ENCODE results near the gene E4F1. TPM values are rescaled to one million over a fixed set of nuclear protein-coding genes. Genes with fewer than 3 reads are reported as not detected.

Gene E4F1
- total and polyA plus RNA-seq, 2 of the 8 experiments (the other 6 are each of a cell fraction or from before 2014, with no cell fraction given), result 22.2 to 27.0 TPM

- ChIA-PET CTCF (ENCODE audit: partially characterized antibody) (no interaction called here), POLR2A (ENCODE audit: partially characterized antibody) (interaction anchor here (1.3 to 13.5 kb wide), 2 partner anchors 18 to 20 kb away, joined by 3 to 312 read pairs; partner anchors contain the start of gene TRAF7)
- H3K4me2 ChIP-seq (ENCODE audit: insufficient read depth in 1 of 2, low read depth in 2 of 2, low read length in 2 of 2), result no peak overlapping the region
These were observed 48.8 kb upstream of the E4F1 start for GRCh38 chr16:2174396-2175131.

More at GRCh38 chr16:2174396-2175131, 48.8 kb upstream of the E4F1 start:
- no peak overlapping the region for H2AK5ac ChIP-seq (ENCODE audit: low read depth, low read length)
- H3K9me3 ChIP-seq (ENCODE audit: insufficient read depth in 2 of 2, low read depth in 1 of 2, low read length in 1 of 2), result no peaks in the 10 kb centered on the region
- H3K36me3 ChIP-seq (ENCODE audit: control insufficient read depth in 2 of 4, insufficient read depth in 4 of 4, low read length in 3 of 4), result peaks cover 24 to 68% (median 34%) of the 10 kb centered on the region in 4 experiments
- H3K56ac ChIP-seq (replicated peaks; ENCODE audit: insufficient read length, low read depth, low read length), result no peak overlapping the region
- no peak overlapping the region for H2BK15ac ChIP-seq (ENCODE audit: low read length)
- H3K14ac ChIP-seq (ENCODE audit: insufficient read length), result no peak overlapping the region
- H2AFZ ChIP-seq (ENCODE audit: low read length), result no peak overlapping the region
- H2BK20ac ChIP-seq (ENCODE audit: low read length), result no peak overlapping the region
- DNase-seq (ENCODE audit: low read depth in 1 of 2, low spot score in 2 of 2) (no peak), FAIRE-seq (no peak)
- H2BK120ac ChIP-seq (replicated peaks; ENCODE audit: low read depth, low read length), result no peak overlapping the region
- H2BK5ac ChIP-seq (ENCODE audit: low read depth, low read length), result no peak overlapping the region
- H3K23me2 ChIP-seq (ENCODE audit: low read depth, low read length), result no peaks in the 10 kb centered on the region; the same call in 1 of the 2 replicates
- H3K9ac ChIP-seq (replicated peaks in 1 of 4; ENCODE audit: extremely low read depth in 1 of 4, low read depth in 3 of 4, low read length in 3 of 4), result no peak overlapping the region
- H4K20me1 ChIP-seq (replicated peaks in 1 of 2; ENCODE audit: control insufficient read depth in 1 of 2, insufficient read depth in 2 of 2, low read length in 2 of 2), result peaks cover 2 to 25% of the 10 kb centered on the region in 2 experiments
- H4K5ac ChIP-seq (ENCODE audit: insufficient read length, low read depth, low read length), result no peak overlapping the region
- TF ChIP-seq TBP (IDR thresholded peaks at IDR 0.05; ENCODE audit: low read depth, low read length) (no peak), KDM4A (IDR thresholded peaks at IDR 0.05; ENCODE audit: low read depth, low read length, severe bottlenecking) (no peak), RFX5 (IDR thresholded peaks at IDR 0.05; ENCODE audit: borderline replicate concordance, low read depth, low read length) (no peak), POLR2AphosphoS5 (IDR thresholded peaks at IDR 0.05; ENCODE audit: low read depth, low read length) (0 out of 2 replicates have a peak, but pooled peaks have one; percentile 6), SIRT6 (IDR thresholded peaks at IDR 0.05; ENCODE audit: low read length) (no peak), RNF2 (IDR thresholded peaks at IDR 0.05; ENCODE audit: borderline replicate concordance, low read depth, low read length, missing control alignments, poor library complexity, severe bottlenecking) (no peak), MAX (IDR thresholded peaks at IDR 0.05) (no peak)
- no peaks in the 10 kb centered on the region for H3K79me2 ChIP-seq (ENCODE audit: control insufficient read depth in 1 of 2, insufficient read depth in 2 of 2, low read length in 2 of 2)
- no peaks in the 10 kb centered on the region for H3K79me1 ChIP-seq (ENCODE audit: low read depth, low read length)
- H4K8ac ChIP-seq (ENCODE audit: extremely low read depth, insufficient read depth, low read length), result no peak overlapping the region
- no peaks in the 10 kb centered on the region; a peak in 1 of 7 replicates for H3K4me1 ChIP-seq (replicated peaks in 1 of 4; ENCODE audit: control insufficient read depth in 3 of 4, insufficient read depth in 4 of 4, low read length in 3 of 4)
- no peak overlapping the region for H2BK12ac ChIP-seq (ENCODE audit: low read depth, low read length)
- H3K23ac ChIP-seq (ENCODE audit: insufficient read length), result no peak overlapping the region
- H3K4me3 ChIP-seq (ENCODE audit: extremely low read depth in 1 of 4, insufficient read depth in 2 of 4, low read depth in 3 of 4, low read length in 4 of 4), result no peak overlapping the region
- H4K91ac ChIP-seq (replicated peaks; ENCODE audit: insufficient read length, low read length), result no peak overlapping the region
- WGBS, 2 experiments (ENCODE audit: extremely low coverage in 1 of 2, insufficient coverage in 1 of 2, insufficient read length in 1 of 2, insufficient replicate concordance in 2 of 2, low coverage in 1 of 2, low lambda C conversion rate in 2 of 2, missing lambda C conversion rate in 1 of 2), result 93% methylated on average over 21 of the region's 21 CpGs; no CpG with 5 or more reads in 1 of the 2 experiments
- H3K18ac ChIP-seq (ENCODE audit: extremely low read depth, low read length), result no peak overlapping the region
- H3K27ac ChIP-seq (ENCODE audit: low read depth, low read length), result no peak overlapping the region
- no peak overlapping the region for H3K4ac ChIP-seq (replicated peaks; ENCODE audit: insufficient read length, low read depth, low read length)
- no peaks in the 10 kb centered on the region; a peak in 1 of 7 replicates for H3K27me3 ChIP-seq (replicated peaks in 1 of 4; ENCODE audit: control insufficient read depth in 3 of 4, extremely low read depth in 1 of 4, insufficient read depth in 3 of 4, low read length in 3 of 4)
